ENCODE measurements around the gene POMGNT2.

Gene POMGNT2

DNA sequence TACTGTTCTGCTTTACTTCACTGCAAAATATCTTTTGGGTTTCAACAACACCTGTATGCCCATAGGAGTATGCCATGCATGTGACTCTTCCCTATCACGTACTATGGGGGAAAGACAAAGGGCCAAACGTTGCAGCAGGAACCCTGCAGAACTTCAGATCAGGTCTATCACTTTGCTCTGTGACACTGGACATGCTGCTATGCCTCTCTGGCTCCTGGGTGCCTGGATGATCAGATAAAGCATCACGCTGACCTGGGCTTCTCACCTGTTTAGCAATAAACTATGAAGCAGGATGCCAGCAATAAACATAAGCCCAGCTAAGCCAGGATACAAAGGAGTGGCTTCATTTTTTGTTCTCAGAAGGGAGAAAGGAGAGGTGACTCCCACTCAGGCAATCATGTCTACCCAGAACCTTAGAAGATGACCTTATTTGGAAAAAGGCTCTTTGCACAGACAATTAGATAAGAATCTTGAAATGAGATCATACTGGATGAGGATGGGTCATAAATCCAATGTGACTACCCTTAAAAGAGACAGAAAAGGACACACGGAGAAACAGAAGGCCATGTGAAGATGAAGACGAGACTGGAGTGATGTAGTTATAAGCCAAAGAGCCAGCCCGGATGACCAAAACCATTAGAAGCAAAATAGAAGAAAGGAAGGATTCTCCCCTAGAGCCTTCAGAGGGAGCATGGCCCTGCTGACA is 19.3 kb downstream of the POMGNT2 start:
- no peak for TF ChIP-seq CTCF (conservative IDR thresholded peaks at IDR 0.05; ENCODE audit: low read length)
- no peak for TF ChIP-seq EZH2phosphoT487 (IDR thresholded peaks at IDR 0.05; ENCODE audit: borderline replicate concordance)
- no peaks in the 10 kb centered on the region for H3K9me3 ChIP-seq (ENCODE audit: insufficient read depth, low read depth, low read length)
- H3K36me3 ChIP-seq (ENCODE audit: insufficient read depth, low read length) = no peaks in the 10 kb centered on the region
- H3F3A ChIP-seq (ENCODE audit: low read depth) = no peaks in the 10 kb centered on the region
- H3K9me2 ChIP-seq (replicated peaks; ENCODE audit: low read depth, low read length) = no peaks in the 10 kb centered on the region
- no peak overlapping the region for H2AFZ ChIP-seq (ENCODE audit: low read length)
- no peaks in the 10 kb centered on the region for H3K79me2 ChIP-seq (ENCODE audit: insufficient read depth, low read length)
- no peak overlapping the region for H3K4me2 ChIP-seq (ENCODE audit: low read depth, low read length, poor library complexity, severe bottlenecking)
- H3K27me3 ChIP-seq (ENCODE audit: insufficient read depth, low read length, poor library complexity, severe bottlenecking) = no peaks in the 10 kb centered on the region
- H3K4me1 ChIP-seq (ENCODE audit: insufficient read depth, low read length, poor library complexity, severe bottlenecking) = peaks cover 6% of the 10 kb centered on the region
- no peak overlapping the region for H3K4me3 ChIP-seq (ENCODE audit: low read length, poor library complexity, severe bottlenecking)
- no peaks in the 10 kb centered on the region for H4K20me1 ChIP-seq (ENCODE audit: insufficient read depth, low read length, poor library complexity, severe bottlenecking)
- no peak overlapping the region for H3K9ac ChIP-seq (ENCODE audit: low read depth, low read length, poor library complexity, severe bottlenecking)

DNA sequence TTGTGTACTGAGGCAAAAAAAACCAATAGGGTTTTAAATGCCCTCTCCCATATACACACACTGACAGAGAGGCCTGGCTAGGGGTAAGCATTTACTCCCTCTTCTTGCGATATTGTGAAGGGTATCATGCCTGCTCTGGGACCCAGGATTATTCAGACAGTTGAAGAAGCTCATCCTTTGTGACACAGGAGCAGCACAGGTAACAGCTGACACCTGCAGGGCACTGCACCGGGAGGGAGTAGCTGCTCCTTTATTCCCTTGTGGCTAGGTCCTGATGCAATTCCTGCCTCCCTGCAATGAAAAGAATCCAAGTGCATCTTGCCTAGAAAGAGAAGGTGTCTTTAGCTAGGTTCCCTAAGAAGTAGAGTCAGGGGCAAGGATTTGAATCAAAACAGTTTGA is 23.4 kb downstream of the POMGNT2 start:
- H3K79me2 ChIP-seq (ENCODE audit: insufficient read depth, low read length) = no peaks in the 10 kb centered on the region
- no peaks in the 10 kb centered on the region for H3F3A ChIP-seq (ENCODE audit: low read depth)
- H3K9me2 ChIP-seq (replicated peaks; ENCODE audit: low read depth, low read length) = no peaks in the 10 kb centered on the region
- TF ChIP-seq EZH2phosphoT487 (IDR thresholded peaks at IDR 0.05; ENCODE audit: borderline replicate concordance) (no peak), CTCF (conservative IDR thresholded peaks at IDR 0.05; ENCODE audit: low read length) (no peak)
- H3K9me3 ChIP-seq (ENCODE audit: insufficient read depth, low read depth, low read length) = no peaks in the 10 kb centered on the region
- H3K9ac ChIP-seq (ENCODE audit: low read depth, low read length, poor library complexity, severe bottlenecking) = no peak overlapping the region
- peaks cover 18% of the 10 kb centered on the region; the same call in 1 of the 2 replicates for H3K36me3 ChIP-seq (ENCODE audit: insufficient read depth, low read length)
- H3K27me3 ChIP-seq (ENCODE audit: insufficient read depth, low read length, poor library complexity, severe bottlenecking) = no peaks in the 10 kb centered on the region
- H3K4me2 ChIP-seq (ENCODE audit: low read depth, low read length, poor library complexity, severe bottlenecking) = no peak overlapping the region
- H4K20me1 ChIP-seq (ENCODE audit: insufficient read depth, low read length, poor library complexity, severe bottlenecking) = no peaks in the 10 kb centered on the region
- H3K4me1 ChIP-seq (ENCODE audit: insufficient read depth, low read length, poor library complexity, severe bottlenecking) = peaks cover 6% of the 10 kb centered on the region
- no peak overlapping the region for H2AFZ ChIP-seq (ENCODE audit: low read length)
- H3K4me3 ChIP-seq (ENCODE audit: low read length, poor library complexity, severe bottlenecking) = no peak overlapping the region

DNA sequence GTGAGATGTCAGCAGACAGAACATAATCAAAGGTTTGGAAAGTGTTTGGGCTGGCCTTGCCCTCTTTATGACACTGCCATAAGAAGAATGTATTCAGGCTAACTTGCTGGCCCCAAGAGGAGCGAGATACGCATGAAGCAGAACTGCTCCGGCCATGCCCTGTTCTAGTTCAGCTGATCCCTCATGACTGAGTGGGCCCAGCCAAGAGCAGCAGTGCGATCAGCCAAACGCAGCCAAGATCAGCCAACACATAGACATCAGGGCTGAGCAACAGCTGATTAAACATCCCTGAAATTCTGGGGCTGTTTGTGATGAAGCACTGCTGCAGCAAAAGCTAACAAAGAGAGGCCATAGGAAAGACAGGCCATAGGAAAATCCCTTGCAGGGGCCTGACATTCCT is 24.1 kb downstream of the POMGNT2 start:
- Histone ChIP-seq H4K20me1 (ENCODE audit: insufficient read depth, low read length, poor library complexity, severe bottlenecking) (no peaks in the 10 kb centered on the region), H3K9me3 (ENCODE audit: insufficient read depth, low read depth, low read length) (no peaks in the 10 kb centered on the region), H3K79me2 (ENCODE audit: insufficient read depth, low read length) (no peaks in the 10 kb centered on the region), H3F3A (ENCODE audit: low read depth) (no peaks in the 10 kb centered on the region), H3K27me3 (ENCODE audit: insufficient read depth, low read length, poor library complexity, severe bottlenecking) (no peaks in the 10 kb centered on the region), H3K4me2 (ENCODE audit: low read depth, low read length, poor library complexity, severe bottlenecking) (no peak overlapping the region), H3K9me2 (replicated peaks; ENCODE audit: low read depth, low read length) (no peaks in the 10 kb centered on the region), H3K36me3 (ENCODE audit: insufficient read depth, low read length) (peaks cover 18% of the 10 kb centered on the region; the same call in 1 of the 2 replicates), H2AFZ (ENCODE audit: low read length) (no peak overlapping the region), H3K4me1 (ENCODE audit: insufficient read depth, low read length, poor library complexity, severe bottlenecking) (peaks cover 5% of the 10 kb centered on the region), H3K9ac (ENCODE audit: low read depth, low read length, poor library complexity, severe bottlenecking) (no peak overlapping the region), H3K4me3 (ENCODE audit: low read length, poor library complexity, severe bottlenecking) (no peak overlapping the region)
- TF ChIP-seq CTCF (conservative IDR thresholded peaks at IDR 0.05; ENCODE audit: low read length) (no peak), EZH2phosphoT487 (IDR thresholded peaks at IDR 0.05; ENCODE audit: borderline replicate concordance) (no peak)
